IMR-90 (cell line): ENCODE results near the gene POLR3E. TPM values are rescaled to one million over a fixed set of nuclear protein-coding genes. Genes with fewer than 3 reads are reported as not detected.

Experiments
- ATAC-seq: fragments of 200-7000 bp; cut with Tn5 transposase; 2 replicates; pipeline ENCODE4 v1.9.1; 2020; ENCODE audit warnings: low read depth, mild to moderate bottlenecking, moderate library complexity
- BruUV-seq: library from RNA; stranded (reverse); fragments of 400-500 nt; replicated peaks from 2 replicates; lab custom pipeline; 2021; lab: Mats Ljungman, UMichigan
- CTCF ChIA-PET: fragments of 300-600 bp; formaldehyde crosslinking; extraction: SDS; loops from one replicate; lab custom pipeline; 2021; ENCODE audit warnings: antibody characterized with exemption; lab: Yijun Ruan, JAX
- POLR2A ChIA-PET: fragments of 300-600 bp; sonication (Branson Sonifier 250); formaldehyde crosslinking; loops from one replicate; lab custom pipeline; 2022; ENCODE audit warnings: antibody characterized with exemption; ENCODE audit not compliant: unreplicated experiment; lab: Charles Lee
- DNase-seq: peaks from one replicate; pipeline ENCODE4 v3.0.0; 2013
- H2AFZ ChIP-seq: replicated peaks from 2 replicates; pipeline ENCODE3; 2013; ENCODE audit warnings: low read length, mild to moderate bottlenecking; ENCODE audit not compliant: poor library complexity
- H2AK5ac ChIP-seq: 2 replicates; pipeline ENCODE4 v1.6.1; 2013; ENCODE audit warnings: low read depth, low read length, inconsistent platforms
- H2AK9ac ChIP-seq: replicated peaks from 2 replicates; pipeline ENCODE3; 2013; ENCODE audit warnings: mild to moderate bottlenecking, low read depth, low read length, moderate library complexity; ENCODE audit not compliant: poor library complexity
- H2BK120ac ChIP-seq: 2 replicates; pipeline ENCODE4 v1.6.1; 2013; ENCODE audit warnings: low read depth, low read length, inconsistent platforms
- H2BK15ac ChIP-seq: 3 replicates; pipeline ENCODE4 v1.6.1; 2013; ENCODE audit warnings: low read depth, low read length, inconsistent platforms
- H2BK20ac ChIP-seq: 2 replicates; pipeline ENCODE4 v1.6.1; 2013; ENCODE audit warnings: low read depth, mild to moderate bottlenecking, inconsistent platforms, low read length, moderate library complexity
- H2BK5ac ChIP-seq: 2 replicates; pipeline ENCODE4 v1.6.1; 2013; ENCODE audit warnings: mild to moderate bottlenecking, low read depth, low read length, inconsistent platforms; ENCODE audit not compliant: poor library complexity, severe bottlenecking
- H3K14ac ChIP-seq: replicated peaks from 2 replicates; pipeline ENCODE4 v1.6.1; 2013; ENCODE audit warnings: low read depth, low read length, inconsistent platforms
- H3K18ac ChIP-seq: 2 replicates; pipeline ENCODE4 v1.6.1; 2013; ENCODE audit warnings: low read depth, low read length, control low read depth
- H3K23ac ChIP-seq: 2 replicates; pipeline ENCODE4 v1.6.1; 2013; ENCODE audit warnings: low read depth, low read length, inconsistent platforms
- H3K27ac ChIP-seq: 2 replicates; pipeline ENCODE4 v1.5.1; 2013; ENCODE audit warnings: mild to moderate bottlenecking, control low read depth, low read length; ENCODE audit not compliant: insufficient read depth
- H3K27me3 ChIP-seq: 2 replicates; pipeline ENCODE4 v1.6.1; 2013; ENCODE audit warnings: low read length; ENCODE audit not compliant: control insufficient read depth, insufficient read depth
- H3K36me3 ChIP-seq: 2 replicates; pipeline ENCODE4 v1.6.1; 2013; ENCODE audit warnings: low read length, mixed read lengths; ENCODE audit not compliant: control insufficient read depth, insufficient read depth
- H3K4ac ChIP-seq: 2 replicates; pipeline ENCODE4 v1.6.1; 2013; ENCODE audit warnings: low read depth, low read length, inconsistent platforms
- H3K4me1 ChIP-seq: 2 replicates; pipeline ENCODE4 v1.6.1; 2013; ENCODE audit warnings: low read length, mixed read lengths; ENCODE audit not compliant: control insufficient read depth, insufficient read depth
- H3K4me2 ChIP-seq: 2 replicates; pipeline ENCODE4 v1.6.1; 2013; ENCODE audit warnings: low read depth, mild to moderate bottlenecking, control low read depth, low read length, moderate library complexity
- H3K4me3 ChIP-seq: 2 replicates; pipeline ENCODE4 v1.5.1; 2013; ENCODE audit warnings: low read depth, mild to moderate bottlenecking, control low read depth, low read length, moderate library complexity; ENCODE audit not compliant: insufficient read depth
- H3K56ac ChIP-seq: 2 replicates; pipeline ENCODE4 v1.6.1; 2013; ENCODE audit warnings: low read length, inconsistent platforms; ENCODE audit not compliant: insufficient read depth; ENCODE audit errors: extremely low read depth
- H3K79me1 ChIP-seq, 2 experiments: 2 replicates each; pipeline ENCODE4 v1.6.1; 2013; ENCODE audit warnings: low read length in 2 of 2, inconsistent platforms in 1 of 2, low read depth in 1 of 2
- H3K9ac ChIP-seq: 2 replicates; pipeline ENCODE4 v1.6.1; 2013; ENCODE audit warnings: low read depth, low read length, control low read depth
- H3K9me1 ChIP-seq: 2 replicates; pipeline ENCODE4 v1.6.1; 2013; ENCODE audit warnings: low read length, inconsistent platforms; ENCODE audit not compliant: insufficient read depth
- H3K9me3 ChIP-seq: 2 replicates; pipeline ENCODE4 v1.6.1; 2013; ENCODE audit warnings: low read length; ENCODE audit not compliant: control insufficient read depth, insufficient read depth
- H4K20me1 ChIP-seq: 2 replicates; pipeline ENCODE4 v1.6.1; 2013; ENCODE audit warnings: low read length, inconsistent platforms; ENCODE audit not compliant: insufficient read depth
- H4K5ac ChIP-seq: 2 replicates; pipeline ENCODE4 v1.6.1; 2013; ENCODE audit warnings: mild to moderate bottlenecking, low read depth, low read length, control low read depth
- H4K8ac ChIP-seq, 2 experiments: 2 replicates each; pipeline ENCODE4 v1.6.1; 2013; ENCODE audit warnings: low read depth in 2 of 2, low read length in 2 of 2, control low read depth in 1 of 2, inconsistent platforms in 1 of 2
- H4K91ac ChIP-seq: 2 replicates; pipeline ENCODE4 v1.6.1; 2013; ENCODE audit warnings: low read depth, low read length, inconsistent platforms; ENCODE audit not compliant: insufficient read depth
- CEBPB ChIP-seq: IDR thresholded peaks from 2 replicates; pipeline ENCODE4 v1.6.1; 2012; ENCODE audit warnings: low read depth, low read length, improper control_type of control experiment
- CHD1 ChIP-seq: IDR thresholded peaks from 2 replicates; pipeline ENCODE4 v1.6.1; 2012; ENCODE audit warnings: low read depth, low read length, improper control_type of control experiment
- FOS ChIP-seq: fragments of 150-350 bp; IDR thresholded peaks from 2 replicates; pipeline ENCODE4 v1.6.1; 2016; ENCODE audit warnings: low read depth, low read length
- MXI1 ChIP-seq: IDR thresholded peaks from 2 replicates; pipeline ENCODE4 v1.6.1; 2012; ENCODE audit warnings: low read depth, mild to moderate bottlenecking, low read length, moderate library complexity, borderline replicate concordance
- NFE2L2 ChIP-seq: fragments of 150-350 bp; IDR thresholded peaks from 2 replicates; pipeline ENCODE4 v1.6.1; 2016; ENCODE audit warnings: low read depth, mild to moderate bottlenecking, low read length
- POLR2A ChIP-seq: IDR thresholded peaks from 2 replicates; pipeline ENCODE4 v1.6.1; 2012; ENCODE audit warnings: mild to moderate bottlenecking, low read depth, low read length
- RAD21 ChIP-seq: IDR thresholded peaks from 2 replicates; pipeline ENCODE4 v1.6.1; 2012; ENCODE audit warnings: low read length, improper control_type of control experiment
- RCOR1 ChIP-seq: IDR thresholded peaks from 2 replicates; pipeline ENCODE4 v1.6.1; 2012; ENCODE audit warnings: mild to moderate bottlenecking, low read length, improper control_type of control experiment; ENCODE audit not compliant: insufficient replicate concordance
- RFX5 ChIP-seq: IDR thresholded peaks from 2 replicates; pipeline ENCODE4 v1.8.0; 2012; ENCODE audit warnings: low read depth, mild to moderate bottlenecking, low read length, moderate library complexity
- WGBS, 2 experiments: methylation state at CpG; one replicate each; pipeline versions ENCODE4 v1.1.5 to v1.1.7; 2013; ENCODE audit warnings: missing lambda C conversion rate in 2 of 2; ENCODE audit not compliant: insufficient read length in 1 of 2; ENCODE audit errors: extremely low coverage in 2 of 2; 5-methylcytosine and 5-hydroxymethylcytosine counted together
- dilution Hi-C: fragments of 300-500 bp; cut with HindIII; formaldehyde crosslinking; loops from one replicate; pipeline ENCODE4 v1.14.3; 2018; ENCODE audit warnings: low sequenced_read_pairs; ENCODE audit not compliant: unreplicated experiment
- in situ Hi-C: fragments of 300-500 bp; cut with MboI; formaldehyde crosslinking; loops from 3 replicates; pipeline ENCODE4 v1.14.3; 2019; ENCODE audit warnings: low sequenced_read_pairs, inconsistent platforms, mixed read lengths
- intact Hi-C: fragments of 100-400 bp; cut with micrococcal nuclease; formaldehyde crosslinking; loops from 2 replicates; pipeline ENCODE4 v1.10.0; 2022
- polyA plus RNA-seq, 3 experiments: library from polyadenylated mRNA; depleted of rRNA; stranded (reverse); fragments of >200 nt; gene quantifications; 2 replicates each; pipeline ENCODE4 v1.2.3, GENCODE V29; 2012; ENCODE audit warnings: low replicate concordance in 1 of 3
- total RNA-seq: library from RNA; depleted of rRNA; stranded (reverse); fragments of >200 nt; gene quantifications from 2 replicates; pipeline ENCODE4 v1.2.3, GENCODE V29; 2012
- TF ChIP-seq, protein P1 (sequence below): fragments of 150-350 bp; IDR thresholded peaks from 2 replicates; pipeline ENCODE4 v1.6.1; 2017; ENCODE audit warnings: mild to moderate bottlenecking, antibody characterized with exemption, low read length, low read depth
- TF ChIP-seq, protein P2 (sequence below): fragments of 150-350 bp; IDR thresholded peaks from 2 replicates; pipeline ENCODE4 v1.6.1; 2016; ENCODE audit warnings: low read depth, mild to moderate bottlenecking, low read length, moderate library complexity, borderline replicate concordance

The POLR3E gene
- total and polyA plus RNA-seq, 2 of the 4 experiments (the other 2 are of a cell fraction): 19.9 to 46.0 TPM

- TF ChIP-seq FOS: no peak
Observed at GRCh38 chr16:22314661-22315626, 17.7 kb downstream of the POLR3E start (continued).

DNA sequence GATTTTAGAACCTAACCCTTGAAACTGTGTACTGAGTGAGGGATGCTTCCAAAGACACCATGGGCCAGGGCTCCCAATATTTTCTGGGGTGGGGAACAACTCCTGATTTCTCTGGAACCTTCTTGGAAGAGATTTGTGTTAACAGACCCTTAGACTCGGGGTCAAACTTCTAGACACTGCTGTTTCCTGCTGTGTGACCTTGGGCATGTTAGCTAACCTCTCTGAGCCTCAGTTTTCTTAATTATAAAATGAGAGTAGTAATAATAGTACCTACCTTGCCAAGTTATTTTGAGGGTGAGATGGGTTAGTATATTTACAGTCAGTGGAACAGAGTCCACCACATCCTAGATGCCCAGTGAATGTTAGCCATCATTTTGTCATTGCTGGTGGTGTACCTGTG, 18.8 kb downstream of the POLR3E start:
- no peak overlapping the region for H3K56ac ChIP-seq
- DNase-seq (no peak), ATAC-seq (no peak)
- no peak overlapping the region for H2BK120ac ChIP-seq
- in situ Hi-C loops (no loop called here), intact Hi-C loops (no loop called here), dilution Hi-C loops (no loop called here)
- H2BK5ac ChIP-seq: no peak overlapping the region
- no peak overlapping the region for H3K4me2 ChIP-seq
- no peak overlapping the region for H3K9ac ChIP-seq
- no peak overlapping the region for H3K14ac ChIP-seq
- no peak overlapping the region for H2BK20ac ChIP-seq
- no peaks in the 10 kb centered on the region for H3K27me3 ChIP-seq
- H2AK9ac ChIP-seq: no peak overlapping the region
- H3K4ac ChIP-seq: no peak overlapping the region
- peaks cover 4% of the 10 kb centered on the region; the same call in 1 of the 2 replicates for H4K20me1 ChIP-seq
- H4K8ac ChIP-seq: no peak overlapping the region
- TF ChIP-seq RFX5 (no peak), NFE2L2 (no peak), CHD1 (no peak), RAD21 (no peak), POLR2A (no peak), CEBPB (no peak), FOS (no peak), RCOR1 (no peak), MXI1 (no peak)
- TF ChIP-seq, protein P1, sequence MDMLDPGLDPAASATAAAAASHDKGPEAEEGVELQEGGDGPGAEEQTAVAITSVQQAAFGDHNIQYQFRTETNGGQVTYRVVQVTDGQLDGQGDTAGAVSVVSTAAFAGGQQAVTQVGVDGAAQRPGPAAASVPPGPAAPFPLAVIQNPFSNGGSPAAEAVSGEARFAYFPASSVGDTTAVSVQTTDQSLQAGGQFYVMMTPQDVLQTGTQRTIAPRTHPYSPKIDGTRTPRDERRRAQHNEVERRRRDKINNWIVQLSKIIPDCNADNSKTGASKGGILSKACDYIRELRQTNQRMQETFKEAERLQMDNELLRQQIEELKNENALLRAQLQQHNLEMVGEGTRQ: no peak
- TF ChIP-seq, protein P2, sequence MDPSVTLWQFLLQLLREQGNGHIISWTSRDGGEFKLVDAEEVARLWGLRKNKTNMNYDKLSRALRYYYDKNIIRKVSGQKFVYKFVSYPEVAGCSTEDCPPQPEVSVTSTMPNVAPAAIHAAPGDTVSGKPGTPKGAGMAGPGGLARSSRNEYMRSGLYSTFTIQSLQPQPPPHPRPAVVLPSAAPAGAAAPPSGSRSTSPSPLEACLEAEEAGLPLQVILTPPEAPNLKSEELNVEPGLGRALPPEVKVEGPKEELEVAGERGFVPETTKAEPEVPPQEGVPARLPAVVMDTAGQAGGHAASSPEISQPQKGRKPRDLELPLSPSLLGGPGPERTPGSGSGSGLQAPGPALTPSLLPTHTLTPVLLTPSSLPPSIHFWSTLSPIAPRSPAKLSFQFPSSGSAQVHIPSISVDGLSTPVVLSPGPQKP: no peak
- no TSS peak for BruUV-seq
- H3K27ac ChIP-seq: no peak overlapping the region
- POLR2A ChIA-PET: no interaction called here
- no peak overlapping the region for H4K91ac ChIP-seq
- H3K23ac ChIP-seq: no peak overlapping the region
- no CpG with 5 or more reads among the region's 1 CpG for WGBS, 2 experiments
- H3K9me1 ChIP-seq: no peaks in the 10 kb centered on the region
- CTCF ChIA-PET: no interaction called here
- no peak overlapping the region for H2AFZ ChIP-seq
- H2BK15ac ChIP-seq: no peak overlapping the region
- H2AK5ac ChIP-seq: no peak overlapping the region
- no peaks in the 10 kb centered on the region for H3K9me3 ChIP-seq
- H3K4me3 ChIP-seq: no peak overlapping the region
- H3K4me1 ChIP-seq: no peaks in the 10 kb centered on the region
- no peak overlapping the region for H3K18ac ChIP-seq
- H4K5ac ChIP-seq: no peak overlapping the region
- peaks cover 0 to 3% of the 10 kb centered on the region in 2 experiments; a peak in 1 of 4 replicates for H3K79me1 ChIP-seq
- peaks cover 46% of the 10 kb centered on the region for H3K36me3 ChIP-seq
